NCI-H510A (cell line): Measurements from ENCODE around the gene UCMA.

Experiments
- DNase-seq: peaks from one replicate; lab custom pipeline; 2025; lab: John Stamatoyannopoulos, UW

The UCMA gene

DNA sequence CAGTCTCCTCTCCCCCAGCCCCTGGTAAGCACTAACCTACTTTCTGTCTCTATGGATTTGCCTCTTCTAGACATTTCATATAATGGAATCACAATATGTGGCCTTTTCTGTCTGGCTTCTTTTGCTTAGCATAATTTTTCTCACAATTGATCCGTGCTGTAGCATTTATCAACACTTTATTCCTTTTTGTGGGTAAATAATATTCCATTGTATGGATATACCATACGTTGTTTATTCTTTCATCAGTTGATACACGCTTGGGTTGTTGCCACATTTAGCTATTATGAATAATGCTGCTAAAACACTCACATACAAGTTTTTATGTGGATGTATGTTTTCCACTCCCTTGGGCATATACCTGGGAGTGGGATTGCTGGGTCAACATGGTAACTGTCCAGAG, 47.0 kb downstream of the UCMA start:
- DNase-seq, result no peak

DNA sequence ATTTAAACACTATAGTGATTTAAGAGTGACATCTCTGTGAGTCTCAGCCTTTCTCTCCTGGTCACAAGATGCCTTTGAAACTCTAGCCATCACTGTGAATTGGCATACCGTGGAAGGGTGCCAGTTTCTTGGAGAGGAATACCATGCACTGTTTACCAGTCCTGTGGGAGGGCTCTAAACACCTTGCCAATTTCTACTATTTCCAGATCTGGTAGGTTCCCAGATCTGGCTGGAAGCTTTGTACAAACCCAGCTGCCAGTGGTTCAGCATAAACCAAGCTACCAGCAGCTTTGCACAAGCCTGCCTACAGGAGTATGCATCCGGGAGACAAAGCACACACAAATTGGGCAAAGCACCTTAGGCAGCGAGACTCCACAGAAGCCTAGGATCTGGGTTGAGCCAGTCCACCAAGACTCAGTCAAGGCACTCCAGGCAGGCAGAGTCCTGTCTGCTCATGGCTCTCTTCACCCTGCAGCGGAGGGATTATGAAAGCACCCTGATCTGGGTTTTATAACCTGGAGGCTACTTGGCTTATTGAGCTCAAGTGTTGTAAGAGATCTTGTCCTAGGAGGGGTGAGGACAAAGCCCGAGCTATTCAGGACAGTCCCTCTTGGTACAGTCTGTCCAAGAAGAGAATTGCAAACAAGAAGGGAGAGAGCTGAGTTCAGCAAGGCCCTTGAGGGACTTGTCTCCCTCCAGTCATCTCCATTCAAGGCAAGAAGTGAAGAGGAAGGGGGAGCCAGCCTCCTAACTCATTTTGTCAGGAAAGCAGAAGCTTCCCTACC, 49.3 kb downstream of the UCMA start:
- DNase-seq, result no peak

GRCh38 chr10:13184276-13184675, 49.9 kb downstream of the UCMA start:
- DNase-seq, result no peak

DNA sequence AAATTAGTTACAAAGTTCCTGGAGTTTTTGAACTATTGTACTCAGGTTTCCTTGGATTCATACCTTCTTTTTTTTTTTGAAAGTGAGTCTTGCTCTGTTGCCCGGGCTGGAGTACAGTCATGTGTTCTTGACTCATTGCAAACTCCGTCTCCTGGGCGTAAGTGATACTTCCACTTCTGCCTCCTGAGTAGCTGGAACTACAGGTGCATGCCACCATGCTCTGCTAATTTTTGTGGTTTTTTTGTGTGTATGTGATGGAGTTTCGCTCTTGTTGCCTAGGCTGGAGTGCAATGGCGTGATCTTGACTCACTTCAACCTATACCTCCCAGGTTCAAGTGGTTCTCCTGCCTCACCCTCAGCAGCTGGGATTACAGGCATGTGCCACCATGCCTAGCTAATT, 50.5 kb downstream of the UCMA start:
- no peak for DNase-seq

- DNase-seq, result no peak
These were observed 51.8 kb downstream of the UCMA start for GRCh38 chr10:13182424-13182823.

DNA sequence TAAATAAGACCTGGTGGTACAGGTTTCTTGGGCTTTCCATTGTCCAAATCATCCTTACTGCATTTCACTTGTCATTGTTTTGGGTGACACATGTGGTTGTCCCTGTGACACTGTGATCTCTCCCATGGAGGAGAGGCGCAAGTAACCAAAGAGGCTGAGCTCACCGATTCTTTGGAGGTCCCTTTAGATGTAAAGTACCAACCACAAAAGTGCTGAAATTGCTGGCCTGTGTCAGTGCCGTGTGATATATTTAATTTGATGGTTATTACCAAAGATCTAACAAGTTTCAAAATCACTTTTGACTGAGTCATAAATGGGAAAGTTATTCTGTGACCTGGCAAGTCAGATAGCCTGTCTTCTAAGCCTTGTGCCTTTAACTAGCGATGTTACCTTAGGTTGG, 53.4 kb downstream of the UCMA start:
- DNase-seq, result no peak

GRCh38 chr10:13173616-13174015, 60.6 kb downstream of the UCMA start:
- no peak for DNase-seq
